ENCODE data around the gene MRPL42. TPM values are rescaled to one million over a fixed set of nuclear protein-coding genes. Genes with fewer than 3 reads are reported as not detected.

The MRPL42 gene
- total and polyA plus RNA-seq, 2 donors from 2014 or later, result 57.6 to 66.7 TPM

- FAIRE-seq (no peak), DNase-seq (no peak)
- Histone ChIP-seq H3K9me3 (ENCODE audit: control insufficient read depth in 2 of 3, insufficient read depth in 1 of 3, low read length in 3 of 3) (no peaks in the 10 kb centered on the region), H3K4me1 (ENCODE audit: control insufficient read depth in 2 of 3, insufficient read depth in 2 of 3, low read depth in 1 of 3, low read length in 3 of 3) (peaks cover 0 to 22% (median 7%) of the 10 kb centered on the region in 3 donors), H3K9ac (ENCODE audit: low read length in 3 of 3) (no peak overlapping the region), H3K27ac (ENCODE audit: low read depth in 2 of 2, low read length in 2 of 2) (no peak overlapping the region), H3K27me3 (ENCODE audit: control insufficient read depth, insufficient read depth, low read length) (no peaks in the 10 kb centered on the region), H3K36me3 (ENCODE audit: control insufficient read depth in 2 of 3, insufficient read depth in 3 of 3, low read length in 3 of 3) (no peaks in the 10 kb centered on the region), H3K4me3 (ENCODE audit: low read length in 3 of 3) (no peak overlapping the region)
- intact Hi-C loops (cut with DNase I), result no loop called here
- TF ChIP-seq CTCF (IDR thresholded peaks at IDR 0.05; ENCODE audit: borderline replicate concordance, extremely low read depth, insufficient read depth), result no peak
Measured at GRCh38 chr12:93438266-93439050, 28.9 kb upstream of the MRPL42 start.

GRCh38 chr12:93440043-93440835, 27.1 kb upstream of the MRPL42 start:
- Histone ChIP-seq H3K9me3 (ENCODE audit: control insufficient read depth in 2 of 3, insufficient read depth in 1 of 3, low read length in 3 of 3) (no peaks in the 10 kb centered on the region), H3K36me3 (ENCODE audit: control insufficient read depth in 2 of 3, insufficient read depth in 3 of 3, low read length in 3 of 3) (no peaks in the 10 kb centered on the region), H3K9ac (ENCODE audit: low read length in 3 of 3) (peak overlapping the region; percentile 38 to 60 (median 54)), H3K4me1 (ENCODE audit: control insufficient read depth in 2 of 3, insufficient read depth in 2 of 3, low read depth in 1 of 3, low read length in 3 of 3) (peaks cover 0 to 20% (median 7%) of the 10 kb centered on the region in 3 donors), H3K27me3 (ENCODE audit: control insufficient read depth, insufficient read depth, low read length) (no peaks in the 10 kb centered on the region), H3K27ac (ENCODE audit: low read depth in 2 of 2, low read length in 2 of 2) (no peak overlapping the region), H3K4me3 (ENCODE audit: low read length in 3 of 3) (peak overlapping the region; percentile 67 to 89 (median 69))
- DNase-seq (no peak), FAIRE-seq (no peak)
- no peak for TF ChIP-seq CTCF (IDR thresholded peaks at IDR 0.05; ENCODE audit: borderline replicate concordance, extremely low read depth, insufficient read depth)
- intact Hi-C loops (cut with DNase I), result no loop called here

GRCh38 chr12:93441081-93441616, 26.2 kb upstream of the MRPL42 start:
- Histone ChIP-seq H3K27me3 (ENCODE audit: control insufficient read depth, insufficient read depth, low read length) (no peaks in the 10 kb centered on the region), H3K27ac (ENCODE audit: low read depth in 2 of 2, low read length in 2 of 2) (peak overlapping the region; percentile 79 to 83), H3K9ac (ENCODE audit: low read length in 3 of 3) (peak overlapping the region; percentile 54 to 81 (median 60)), H3K9me3 (ENCODE audit: control insufficient read depth in 2 of 3, insufficient read depth in 1 of 3, low read length in 3 of 3) (no peaks in the 10 kb centered on the region), H3K36me3 (ENCODE audit: control insufficient read depth in 2 of 3, insufficient read depth in 3 of 3, low read length in 3 of 3) (no peaks in the 10 kb centered on the region), H3K4me1 (ENCODE audit: control insufficient read depth in 2 of 3, insufficient read depth in 2 of 3, low read depth in 1 of 3, low read length in 3 of 3) (peaks cover 0 to 20% (median 7%) of the 10 kb centered on the region in 3 donors), H3K4me3 (ENCODE audit: low read length in 3 of 3) (peak overlapping the region; percentile 67 to 89 (median 69))
- DNase-seq, result peak in 4 of 5 donors; percentile 22 to 85 (median 52)
- FAIRE-seq, result no peak
- no peak for TF ChIP-seq CTCF (IDR thresholded peaks at IDR 0.05; ENCODE audit: borderline replicate concordance, extremely low read depth, insufficient read depth)
- intact Hi-C loops (cut with DNase I), result no loop called here
